Astrocyte (in vitro differentiated cells and primary cell): ENCODE measurements around the gene PLIN4. TPM values are rescaled to one million over a fixed set of nuclear protein-coding genes. Genes with fewer than 3 reads are reported as not detected.

Experiments used
- DNase-seq: peaks from one replicate; pipeline ENCODE4 v3.0.0-alpha.2; 2010; ENCODE audit warnings: low read depth
- FAIRE-seq: peaks from 2 replicates; lab custom pipeline; 2011; peaks lifted over from hg19 to GRCh38; lab: Jason Lieb, UNC
- H2AFZ ChIP-seq: 2 replicates; pipeline ENCODE4 v1.6.0; 2012; ENCODE audit warnings: low read depth, low read length, inconsistent platforms
- H3K27ac ChIP-seq: 2 replicates; pipeline ENCODE4 v1.5.1; 2011; ENCODE audit warnings: low read depth, low read length, inconsistent platforms
- H3K27me3 ChIP-seq: 2 replicates; pipeline ENCODE4 v1.6.0; 2011; ENCODE audit warnings: low read length, inconsistent platforms; ENCODE audit not compliant: insufficient read depth
- H3K36me3 ChIP-seq: 2 replicates; pipeline ENCODE4 v1.5.1; 2011; ENCODE audit warnings: low read length, inconsistent platforms; ENCODE audit not compliant: insufficient read depth
- H3K4me1 ChIP-seq: 2 replicates; pipeline ENCODE4 v1.5.1; 2011; ENCODE audit warnings: low read length, inconsistent platforms; ENCODE audit not compliant: insufficient read depth
- H3K4me2 ChIP-seq: 2 replicates; pipeline ENCODE4 v1.6.0; 2012; ENCODE audit warnings: low read length, inconsistent platforms
- H3K4me3 ChIP-seq: 2 replicates; pipeline ENCODE4 v1.5.1; 2011; ENCODE audit warnings: low read depth, mild to moderate bottlenecking, low read length, inconsistent platforms; ENCODE audit not compliant: insufficient read depth
- H3K79me2 ChIP-seq: 2 replicates; pipeline ENCODE4 v1.6.0; 2012; ENCODE audit warnings: mild to moderate bottlenecking, low read length, inconsistent platforms; ENCODE audit not compliant: insufficient read depth
- H3K9ac ChIP-seq: 2 replicates; pipeline ENCODE4 v1.6.0; 2012; ENCODE audit warnings: mild to moderate bottlenecking, low read length, inconsistent platforms
- H3K9me3 ChIP-seq: 2 replicates; pipeline ENCODE4 v1.5.1; 2012; ENCODE audit warnings: low read depth, mild to moderate bottlenecking, low read length, inconsistent platforms; ENCODE audit not compliant: insufficient read depth
- H4K20me1 ChIP-seq: 2 replicates; pipeline ENCODE4 v1.6.0; 2012; ENCODE audit warnings: low read length, inconsistent platforms; ENCODE audit not compliant: insufficient read depth
- H3K27ac Mint-ChIP-seq: one replicate; pipeline ENCODE4 v1.8.0; 2021; ENCODE audit warnings: mild to moderate bottlenecking, mixed read lengths; ENCODE audit not compliant: unreplicated experiment
- H3K27me3 Mint-ChIP-seq: one replicate; pipeline ENCODE4 v1.8.0; 2021; ENCODE audit warnings: low read depth, mixed read lengths; ENCODE audit not compliant: unreplicated experiment
- H3K36me3 Mint-ChIP-seq: one replicate; pipeline ENCODE4 v1.8.0; 2021; ENCODE audit warnings: low read depth, mixed read lengths; ENCODE audit not compliant: unreplicated experiment
- H3K4me1 Mint-ChIP-seq: one replicate; pipeline ENCODE4 v1.8.0; 2021; ENCODE audit warnings: low read depth, mixed read lengths; ENCODE audit not compliant: unreplicated experiment
- H3K4me3 Mint-ChIP-seq: one replicate; pipeline ENCODE4 v1.8.0; 2021; ENCODE audit warnings: mild to moderate bottlenecking, moderate library complexity, mixed read lengths; ENCODE audit not compliant: unreplicated experiment
- H3K9me3 Mint-ChIP-seq: one replicate; pipeline ENCODE4 v1.8.0; 2021; ENCODE audit warnings: mild to moderate bottlenecking, mixed read lengths; ENCODE audit not compliant: unreplicated experiment
- EZH2 ChIP-seq: IDR thresholded peaks from 2 replicates; pipeline ENCODE4 v1.6.1; 2012; ENCODE audit warnings: mild to moderate bottlenecking, low read length, inconsistent platforms; ENCODE audit not compliant: insufficient read depth
- total RNA-seq: library from RNA; stranded (reverse); gene quantifications from 2 replicates; pipeline ENCODE4 v1.2.1, GENCODE V29; 2021
- TF ChIP-seq, protein P1 (sequence below): IDR thresholded peaks from 2 replicates; pipeline ENCODE4 v1.5.1; 2011; ENCODE audit warnings: low read depth, mild to moderate bottlenecking, inconsistent platforms, low read length, moderate library complexity; ENCODE audit not compliant: insufficient read depth

The PLIN4 gene
- total RNA-seq, 1 donor from 2014 or later, result 0.05 TPM

- Histone ChIP-seq H4K20me1 (no peaks in the 10 kb centered on the region), H3K36me3 (no peaks in the 10 kb centered on the region), H3K9me3 (no peaks in the 10 kb centered on the region), H3K4me3 (no peak overlapping the region), H3K27ac (no peak overlapping the region), H3K4me2 (no peak overlapping the region), H2AFZ (no peak overlapping the region), H3K27me3 (no peaks in the 10 kb centered on the region), H3K79me2 (no peaks in the 10 kb centered on the region), H3K4me1 (no peaks in the 10 kb centered on the region), H3K9ac (no peak overlapping the region)
- DNase-seq, result no peak
- peaks cover under 1% of the 10 kb centered on the region for H3K9me3 Mint-ChIP-seq
- H3K4me3 Mint-ChIP-seq, result no peak overlapping the region
- TF ChIP-seq EZH2, result no peak
- TF ChIP-seq, protein P1, sequence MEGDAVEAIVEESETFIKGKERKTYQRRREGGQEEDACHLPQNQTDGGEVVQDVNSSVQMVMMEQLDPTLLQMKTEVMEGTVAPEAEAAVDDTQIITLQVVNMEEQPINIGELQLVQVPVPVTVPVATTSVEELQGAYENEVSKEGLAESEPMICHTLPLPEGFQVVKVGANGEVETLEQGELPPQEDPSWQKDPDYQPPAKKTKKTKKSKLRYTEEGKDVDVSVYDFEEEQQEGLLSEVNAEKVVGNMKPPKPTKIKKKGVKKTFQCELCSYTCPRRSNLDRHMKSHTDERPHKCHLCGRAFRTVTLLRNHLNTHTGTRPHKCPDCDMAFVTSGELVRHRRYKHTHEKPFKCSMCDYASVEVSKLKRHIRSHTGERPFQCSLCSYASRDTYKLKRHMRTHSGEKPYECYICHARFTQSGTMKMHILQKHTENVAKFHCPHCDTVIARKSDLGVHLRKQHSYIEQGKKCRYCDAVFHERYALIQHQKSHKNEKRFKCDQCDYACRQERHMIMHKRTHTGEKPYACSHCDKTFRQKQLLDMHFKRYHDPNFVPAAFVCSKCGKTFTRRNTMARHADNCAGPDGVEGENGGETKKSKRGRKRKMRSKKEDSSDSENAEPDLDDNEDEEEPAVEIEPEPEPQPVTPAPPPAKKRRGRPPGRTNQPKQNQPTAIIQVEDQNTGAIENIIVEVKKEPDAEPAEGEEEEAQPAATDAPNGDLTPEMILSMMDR, result peak; percentile 63
- H3K27ac Mint-ChIP-seq, result no peak overlapping the region
- peaks cover 6% of the 10 kb centered on the region for H3K4me1 Mint-ChIP-seq
- no peaks in the 10 kb centered on the region for H3K36me3 Mint-ChIP-seq
- no peak for FAIRE-seq
- H3K27me3 Mint-ChIP-seq, result peaks cover 24% of the 10 kb centered on the region
These were observed 6.7 kb upstream of the PLIN4 start for GRCh38 chr19:4524808-4525562.

DNA sequence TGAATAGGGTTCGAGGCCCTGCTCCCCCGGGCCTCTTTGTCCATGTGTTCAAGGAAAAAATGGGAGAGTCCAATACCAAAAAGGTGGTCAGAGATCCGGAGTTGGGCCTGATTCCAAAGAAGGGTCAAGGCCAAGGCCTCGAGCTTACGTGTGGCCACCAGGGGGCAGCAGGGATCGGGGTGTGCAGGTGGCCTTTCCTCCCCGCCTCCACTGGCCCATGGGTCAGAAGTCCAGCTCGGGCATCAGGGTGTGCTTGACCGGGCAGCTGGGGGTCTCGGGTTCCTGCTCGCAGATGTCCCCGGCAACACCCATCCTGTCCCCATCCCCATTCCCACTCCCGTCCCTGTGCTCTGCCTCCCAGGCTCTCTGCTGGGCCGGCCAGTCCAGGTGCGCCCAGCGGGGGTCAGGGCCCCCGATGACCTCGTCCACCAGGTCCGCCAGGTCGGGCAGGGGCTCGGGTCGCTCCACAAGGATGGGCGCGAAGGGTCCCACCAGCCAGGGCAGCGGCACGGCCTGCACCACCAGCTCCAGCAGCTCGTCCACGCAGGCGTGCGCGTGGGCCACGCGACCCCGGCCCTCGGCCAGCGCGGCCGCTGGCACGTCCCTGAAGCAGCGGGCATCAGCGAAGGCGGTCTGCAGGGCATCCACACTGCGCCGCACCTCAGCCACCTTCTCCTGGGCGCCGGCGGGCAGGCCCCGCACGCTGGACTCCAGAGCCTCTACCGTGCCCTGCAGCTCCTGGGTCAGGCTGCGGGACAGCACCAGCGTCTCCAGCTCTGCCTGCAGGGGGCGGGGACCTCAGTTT lies 5.2 kb upstream of the PLIN4 start:
- TF ChIP-seq EZH2, result no peak
- TF ChIP-seq, protein P1, result peak; percentile 41
- Histone ChIP-seq H3K4me2 (no peak overlapping the region), H3K79me2 (no peaks in the 10 kb centered on the region), H3K27ac (no peak overlapping the region), H2AFZ (no peak overlapping the region), H3K27me3 (no peaks in the 10 kb centered on the region), H3K9me3 (no peaks in the 10 kb centered on the region), H3K4me1 (no peaks in the 10 kb centered on the region), H3K36me3 (no peaks in the 10 kb centered on the region), H3K9ac (no peak overlapping the region), H4K20me1 (no peaks in the 10 kb centered on the region), H3K4me3 (no peak overlapping the region)
- no peak overlapping the region for H3K4me3 Mint-ChIP-seq
- H3K27ac Mint-ChIP-seq, result no peak overlapping the region
- H3K27me3 Mint-ChIP-seq, result peaks cover 25% of the 10 kb centered on the region
- FAIRE-seq (no peak), DNase-seq (no peak)
- H3K36me3 Mint-ChIP-seq, result no peaks in the 10 kb centered on the region
- H3K4me1 Mint-ChIP-seq, result peaks cover 6% of the 10 kb centered on the region
- H3K9me3 Mint-ChIP-seq, result peaks cover 3% of the 10 kb centered on the region
